Vagina (tissue), 2 donors: ENCODE data around the gene MIGA2.

Experiments
- POLR2A ChIP-seq, 2 donors: fragments of 450-650 bp; IDR thresholded peaks; one replicate each; pipeline ENCODE4 v1.6.1; 2017; ENCODE audit warnings: antibody characterized with exemption in 2 of 2, mild to moderate bottlenecking in 2 of 2, moderate library complexity in 2 of 2
- POLR2AphosphoS5 ChIP-seq, 2 donors: sonication (generic); formaldehyde crosslinking; IDR thresholded peaks; one replicate each; pipeline ENCODE4 v1.9.0; 2017; ENCODE audit warnings: antibody characterized with exemption in 2 of 2, mild to moderate bottlenecking in 2 of 2, low read depth in 1 of 2; ENCODE audit not compliant: insufficient read depth in 1 of 2
- TF ChIP-seq, protein P1 (sequence below), 3 experiments: fragments of 450-650 bp in 2 of 3; fragments of 200-600 bp in 1 of 3; sonication (generic) in 1 of 3; IDR thresholded peaks; one replicate each; pipeline ENCODE4 v1.5.1; 2017 to 2019; ENCODE audit warnings: antibody characterized with exemption in 3 of 3, mild to moderate bottlenecking in 2 of 3, moderate library complexity in 2 of 3

DNA sequence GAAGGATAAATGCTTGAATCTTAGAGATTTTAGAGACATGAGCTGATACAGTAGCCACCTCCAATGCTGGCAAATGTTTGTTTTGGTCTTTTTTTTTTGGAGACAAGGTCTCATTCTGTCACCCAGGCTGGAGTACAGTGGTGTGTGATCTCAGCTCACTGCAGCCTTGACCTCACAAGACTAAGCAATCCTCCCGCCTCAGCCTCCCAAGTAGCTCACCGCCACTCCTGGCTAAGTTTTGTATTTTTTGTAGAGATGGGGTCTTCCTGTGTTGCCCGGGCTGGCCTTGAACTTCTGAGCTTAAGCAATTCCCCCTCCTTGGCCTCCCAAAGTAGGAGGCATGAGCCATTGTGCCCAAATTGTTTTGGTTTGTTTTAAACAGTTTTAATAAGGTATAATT is 37.7 kb downstream of the MIGA2 start:
- TF ChIP-seq POLR2AphosphoS5 (IDR thresholded peaks at IDR 0.05; ENCODE audit: insufficient read depth in 1 of 2, low read depth in 1 of 2) (no peak), POLR2A (IDR thresholded peaks at IDR 0.05) (no peak)
- TF ChIP-seq, protein P1, sequence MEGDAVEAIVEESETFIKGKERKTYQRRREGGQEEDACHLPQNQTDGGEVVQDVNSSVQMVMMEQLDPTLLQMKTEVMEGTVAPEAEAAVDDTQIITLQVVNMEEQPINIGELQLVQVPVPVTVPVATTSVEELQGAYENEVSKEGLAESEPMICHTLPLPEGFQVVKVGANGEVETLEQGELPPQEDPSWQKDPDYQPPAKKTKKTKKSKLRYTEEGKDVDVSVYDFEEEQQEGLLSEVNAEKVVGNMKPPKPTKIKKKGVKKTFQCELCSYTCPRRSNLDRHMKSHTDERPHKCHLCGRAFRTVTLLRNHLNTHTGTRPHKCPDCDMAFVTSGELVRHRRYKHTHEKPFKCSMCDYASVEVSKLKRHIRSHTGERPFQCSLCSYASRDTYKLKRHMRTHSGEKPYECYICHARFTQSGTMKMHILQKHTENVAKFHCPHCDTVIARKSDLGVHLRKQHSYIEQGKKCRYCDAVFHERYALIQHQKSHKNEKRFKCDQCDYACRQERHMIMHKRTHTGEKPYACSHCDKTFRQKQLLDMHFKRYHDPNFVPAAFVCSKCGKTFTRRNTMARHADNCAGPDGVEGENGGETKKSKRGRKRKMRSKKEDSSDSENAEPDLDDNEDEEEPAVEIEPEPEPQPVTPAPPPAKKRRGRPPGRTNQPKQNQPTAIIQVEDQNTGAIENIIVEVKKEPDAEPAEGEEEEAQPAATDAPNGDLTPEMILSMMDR (IDR thresholded peaks at IDR 0.05) = no peak
